ENCODE measurements around the gene ANTKMT. TPM values are rescaled to one million over a fixed set of nuclear protein-coding genes. Genes with fewer than 3 reads are reported as not detected.
A peak's percentile ranks its signal among the peaks of the same experiment; 100 is the strongest.

Gene ANTKMT
- total RNA-seq, 3 donors from 2014 or later: 29.9 to 35.7 (median 30.4) TPM

DNA sequence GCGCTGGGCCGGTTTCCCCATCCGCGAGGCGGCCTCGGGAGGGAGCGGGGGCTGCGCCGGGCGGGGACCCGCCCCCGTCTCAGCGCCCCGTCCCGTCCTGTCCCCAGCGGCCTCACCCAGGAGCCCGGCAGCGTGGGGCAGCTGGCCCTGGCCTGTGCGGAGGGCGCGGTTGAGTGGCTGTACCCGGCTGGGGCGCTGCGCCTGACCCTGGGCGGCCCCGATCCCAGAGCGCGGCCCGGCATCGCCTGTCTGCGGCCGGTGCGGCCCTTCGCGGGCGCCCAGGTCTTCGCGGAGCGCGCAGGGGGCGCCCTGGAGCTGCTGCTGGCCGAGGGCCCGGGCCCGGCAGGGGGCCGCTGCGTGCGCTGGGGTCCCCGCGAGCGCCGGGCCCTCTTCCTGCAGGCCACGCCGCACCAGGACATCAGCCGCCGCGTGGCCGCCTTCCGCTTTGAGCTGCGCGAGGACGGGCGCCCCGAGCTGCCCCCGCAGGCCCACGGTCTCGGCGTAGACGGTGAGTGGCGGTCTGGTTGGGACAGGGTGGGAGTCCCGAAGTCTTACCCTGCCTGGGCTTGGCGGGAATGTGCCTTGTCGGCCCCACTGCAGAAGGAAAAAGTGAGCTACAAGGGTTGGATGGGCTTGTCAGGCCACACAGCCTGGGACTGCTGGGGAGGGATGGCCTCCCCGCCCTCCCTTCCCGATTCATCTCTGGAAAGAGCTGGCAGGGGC lies 5.3 kb upstream of the ANTKMT start:
- Histone ChIP-seq H3K9me3 (no peaks in the 10 kb centered on the region), H3K4me1 (peaks cover 8 to 17% of the 10 kb centered on the region in 2 donors), H3K27ac (no peak overlapping the region), H3K4me3 (peak overlapping the region; percentile 65 to 96 (median 72)), H3K36me3 (no peaks in the 10 kb centered on the region), H3K27me3 (peaks cover 6 to 15% of the 10 kb centered on the region in 2 donors)
- intact Hi-C loops (cut with DNase I; ENCODE audit: low total_unique reads): loop anchor here (2.0 kb wide), 1 partner anchor 69 kb away; no protein-coding TSS in a partner anchor
- DNase-seq (ENCODE audit: low spot score in 2 of 2): no peak
- TF ChIP-seq POLR2A (IDR thresholded peaks at IDR 0.05): no peak
- no peak for TF ChIP-seq CTCF (IDR thresholded peaks at IDR 0.05)
- TF ChIP-seq POLR2AphosphoS5 (IDR thresholded peaks at IDR 0.05): no peak

DNA sequence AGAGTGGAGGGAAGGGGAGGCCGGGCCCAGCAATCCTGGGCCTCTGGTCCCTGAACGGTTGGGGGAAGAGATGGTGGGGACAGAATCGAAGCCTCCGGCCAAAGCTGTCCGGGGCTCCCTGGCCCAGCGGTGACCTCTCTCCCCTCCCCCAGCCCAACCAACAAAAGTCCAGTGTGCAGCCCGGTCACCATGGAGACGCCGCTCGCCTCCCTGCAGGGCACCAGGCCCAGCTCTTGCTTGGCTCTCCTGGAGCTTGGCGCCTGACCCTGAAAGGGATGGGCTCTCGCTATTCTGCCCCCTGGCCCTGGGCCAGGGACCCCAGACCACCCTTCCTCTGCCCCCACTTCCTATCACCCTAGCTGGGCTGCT lies 4.8 kb upstream of the ANTKMT start:
- no peaks in the 10 kb centered on the region for H3K9me3 ChIP-seq
- no peak overlapping the region for H3K27ac ChIP-seq
- no peaks in the 10 kb centered on the region for H3K36me3 ChIP-seq
- peaks cover 8 to 17% of the 10 kb centered on the region in 2 donors for H3K4me1 ChIP-seq
- intact Hi-C loops (cut with DNase I; ENCODE audit: low total_unique reads): loop anchor here (2.0 kb wide), 1 partner anchor 69 kb away; no protein-coding TSS in a partner anchor
- peak in 1 of 2 donors; percentile 74 for DNase-seq (ENCODE audit: low spot score in 2 of 2)
- peak overlapping the region in 2 of 3 donors; percentile 72 to 96 for H3K4me3 ChIP-seq
- TF ChIP-seq CTCF (IDR thresholded peaks at IDR 0.05) (no peak), POLR2AphosphoS5 (IDR thresholded peaks at IDR 0.05) (no peak), POLR2A (IDR thresholded peaks at IDR 0.05) (no peak)
- peaks cover 3 to 9% of the 10 kb centered on the region in 2 donors for H3K27me3 ChIP-seq

DNA sequence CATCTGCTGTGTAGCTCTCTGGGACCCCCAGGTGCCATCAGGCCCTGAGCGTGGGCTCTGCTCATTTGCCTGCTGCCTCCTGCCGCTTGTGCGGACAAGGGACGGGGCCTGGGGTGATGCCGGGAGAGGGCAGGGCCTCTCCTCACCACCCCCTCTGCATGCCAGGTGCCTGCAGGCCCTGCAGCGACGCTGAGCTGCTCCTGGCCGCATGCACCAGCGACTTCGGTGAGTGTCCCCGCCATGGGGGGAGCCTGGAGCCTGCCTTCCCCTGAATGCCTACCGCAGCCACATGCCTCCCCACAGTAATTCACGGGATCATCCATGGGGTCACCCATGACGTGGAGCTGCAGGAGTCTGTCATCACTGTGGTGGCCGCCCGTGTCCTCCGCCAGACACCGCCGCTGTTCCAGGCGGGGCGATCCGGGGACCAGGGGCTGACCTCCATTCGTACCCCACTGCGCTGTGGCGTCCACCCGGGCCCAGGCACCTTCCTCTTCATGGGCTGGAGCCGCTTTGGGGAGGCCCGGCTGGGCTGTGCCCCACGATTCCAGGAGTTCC lies 4.1 kb upstream of the ANTKMT start:
- Histone ChIP-seq H3K9me3 (no peaks in the 10 kb centered on the region), H3K36me3 (no peaks in the 10 kb centered on the region), H3K4me3 (peak overlapping the region in 1 of 3 donors; percentile 96), H3K4me1 (peaks cover 14 to 22% of the 10 kb centered on the region in 2 donors), H3K27ac (no peak overlapping the region), H3K27me3 (peaks cover 0 to 3% of the 10 kb centered on the region in 2 donors)
- DNase-seq (ENCODE audit: low spot score in 2 of 2): no peak
- no peak for TF ChIP-seq POLR2AphosphoS5 (IDR thresholded peaks at IDR 0.05)
- intact Hi-C loops (cut with DNase I; ENCODE audit: low total_unique reads): loop anchor here (2.0 kb wide), 1 partner anchor 68 kb away; no protein-coding TSS in a partner anchor

DNA sequence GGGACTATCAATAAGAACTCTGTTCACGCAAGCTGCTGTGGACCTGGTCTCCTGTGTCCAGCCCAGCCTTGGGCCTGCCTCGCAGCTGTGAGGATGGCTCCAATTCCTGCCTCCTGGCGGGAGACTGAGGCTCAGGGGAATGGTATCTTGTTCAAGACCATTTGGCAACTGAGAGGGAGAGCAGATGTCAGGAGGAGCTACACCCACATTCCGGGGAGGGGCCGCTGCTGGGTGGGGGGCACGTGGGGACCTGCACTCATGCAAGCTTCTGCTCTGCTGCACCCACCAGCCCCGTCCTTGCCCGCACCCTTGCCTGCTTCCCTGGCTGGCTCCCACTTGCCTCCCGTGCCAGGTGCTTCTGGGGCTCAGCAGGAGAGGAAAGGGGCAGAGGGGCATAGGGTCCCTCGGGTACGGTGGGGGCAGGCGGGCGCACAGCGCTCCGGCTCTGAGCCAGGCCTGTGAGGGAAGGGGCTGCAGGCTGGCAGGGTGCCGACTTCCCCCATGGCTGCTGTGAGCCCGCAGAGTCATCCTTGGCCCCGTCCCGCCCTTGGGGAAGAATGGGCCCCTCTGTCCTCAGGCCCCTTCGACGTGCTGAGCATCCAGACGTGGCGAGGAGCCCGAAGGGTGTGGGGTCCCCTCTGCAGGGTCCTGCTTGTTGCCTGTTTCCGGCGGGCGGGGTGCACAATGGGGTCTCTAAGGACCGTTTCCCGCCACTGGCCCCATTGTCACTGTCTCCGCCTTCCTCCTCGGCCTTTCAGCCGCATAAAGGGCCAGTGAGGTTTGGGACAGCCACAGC lies 3.3 kb upstream of the ANTKMT start:
- TF ChIP-seq CTCF (IDR thresholded peaks at IDR 0.05) (no peak), POLR2A (IDR thresholded peaks at IDR 0.05) (no peak), POLR2AphosphoS5 (IDR thresholded peaks at IDR 0.05) (no peak)
- peaks cover 14 to 24% of the 10 kb centered on the region in 2 donors for H3K4me1 ChIP-seq
- no peaks in the 10 kb centered on the region for H3K27me3 ChIP-seq
- no peak overlapping the region for H3K4me3 ChIP-seq
- H3K36me3 ChIP-seq: no peaks in the 10 kb centered on the region
- H3K27ac ChIP-seq: no peak overlapping the region
- DNase-seq (ENCODE audit: low spot score in 2 of 2): no peak
- no peaks in the 10 kb centered on the region for H3K9me3 ChIP-seq
- intact Hi-C loops (cut with DNase I; ENCODE audit: low total_unique reads): loop anchor here (2.0 kb wide), 1 partner anchor 67 kb away; no protein-coding TSS in a partner anchor

- intact Hi-C loops (cut with DNase I; ENCODE audit: low total_unique reads): no loop called here
- H3K4me1 ChIP-seq: peaks cover 14 to 24% of the 10 kb centered on the region in 2 donors
- no peaks in the 10 kb centered on the region for H3K36me3 ChIP-seq
Measured at GRCh38 chr16:718389-718788, 2.6 kb upstream of the ANTKMT start.

More at GRCh38 chr16:718389-718788, 2.6 kb upstream of the ANTKMT start:
- Histone ChIP-seq H3K27me3 (no peaks in the 10 kb centered on the region), H3K4me3 (no peak overlapping the region), H3K9me3 (no peaks in the 10 kb centered on the region), H3K27ac (no peak overlapping the region)
- no peak for TF ChIP-seq CTCF (IDR thresholded peaks at IDR 0.05)
- no peak for TF ChIP-seq POLR2A (IDR thresholded peaks at IDR 0.05)
- TF ChIP-seq POLR2AphosphoS5 (IDR thresholded peaks at IDR 0.05): no peak
- DNase-seq (ENCODE audit: low spot score in 2 of 2): no peak

Data from breast epithelium (tissue), 4 donors.